GM12874 (cell line): ENCODE data around the gene FOXF2.

Source experiments
- TF ChIP-seq, protein P1 (sequence below): IDR thresholded peaks from 2 replicates; pipeline ENCODE4 v1.5.1; 2011; ENCODE audit warnings: low read depth, mild to moderate bottlenecking, control low read depth, low read length, moderate library complexity; ENCODE audit not compliant: insufficient read depth

Gene FOXF2

DNA sequence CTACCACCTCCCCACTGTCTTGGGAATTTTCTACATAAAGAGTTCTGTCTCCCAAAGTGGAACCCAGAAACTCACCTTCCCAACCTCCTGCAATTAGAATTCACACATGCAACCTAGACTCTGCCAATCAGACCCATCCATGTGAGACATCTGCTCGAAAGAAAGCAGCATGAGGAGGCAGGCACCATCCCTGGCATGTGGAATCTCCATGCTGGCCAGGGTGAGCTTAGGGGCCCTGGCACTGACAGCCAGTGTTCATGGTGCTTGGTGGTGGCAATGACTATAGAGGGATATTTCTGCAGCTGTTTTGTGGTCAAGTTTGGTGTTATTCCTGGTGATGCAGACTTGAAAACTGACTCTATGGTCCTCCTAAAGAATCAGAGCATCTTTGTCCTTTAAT is 17.4 kb upstream of the FOXF2 start:
- TF ChIP-seq, protein P1, sequence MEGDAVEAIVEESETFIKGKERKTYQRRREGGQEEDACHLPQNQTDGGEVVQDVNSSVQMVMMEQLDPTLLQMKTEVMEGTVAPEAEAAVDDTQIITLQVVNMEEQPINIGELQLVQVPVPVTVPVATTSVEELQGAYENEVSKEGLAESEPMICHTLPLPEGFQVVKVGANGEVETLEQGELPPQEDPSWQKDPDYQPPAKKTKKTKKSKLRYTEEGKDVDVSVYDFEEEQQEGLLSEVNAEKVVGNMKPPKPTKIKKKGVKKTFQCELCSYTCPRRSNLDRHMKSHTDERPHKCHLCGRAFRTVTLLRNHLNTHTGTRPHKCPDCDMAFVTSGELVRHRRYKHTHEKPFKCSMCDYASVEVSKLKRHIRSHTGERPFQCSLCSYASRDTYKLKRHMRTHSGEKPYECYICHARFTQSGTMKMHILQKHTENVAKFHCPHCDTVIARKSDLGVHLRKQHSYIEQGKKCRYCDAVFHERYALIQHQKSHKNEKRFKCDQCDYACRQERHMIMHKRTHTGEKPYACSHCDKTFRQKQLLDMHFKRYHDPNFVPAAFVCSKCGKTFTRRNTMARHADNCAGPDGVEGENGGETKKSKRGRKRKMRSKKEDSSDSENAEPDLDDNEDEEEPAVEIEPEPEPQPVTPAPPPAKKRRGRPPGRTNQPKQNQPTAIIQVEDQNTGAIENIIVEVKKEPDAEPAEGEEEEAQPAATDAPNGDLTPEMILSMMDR: no peak

GRCh38 chr6:1372690-1373089 is 16.7 kb upstream of the FOXF2 start:
- TF ChIP-seq, protein P1: no peak

DNA sequence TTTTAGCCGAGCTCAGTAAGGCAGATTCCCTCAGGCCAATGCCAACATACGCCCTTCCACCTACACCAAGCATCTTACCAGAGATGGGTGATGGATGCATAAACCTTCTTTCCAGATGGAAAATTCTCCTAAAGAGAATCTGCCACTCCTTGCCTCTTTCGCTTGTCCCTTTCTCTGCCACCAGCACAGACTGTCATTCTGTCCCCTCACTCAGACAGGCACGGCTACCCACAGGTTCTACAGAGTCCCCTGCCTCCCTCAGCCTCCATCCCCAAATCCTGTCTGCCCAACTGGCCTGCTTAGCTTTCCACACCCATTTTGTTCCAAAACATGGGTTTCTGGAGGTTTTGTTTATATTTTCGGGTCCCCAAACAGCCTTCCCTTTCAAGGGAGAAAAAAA is 12.7 kb upstream of the FOXF2 start:
- TF ChIP-seq, protein P1: no peak

DNA sequence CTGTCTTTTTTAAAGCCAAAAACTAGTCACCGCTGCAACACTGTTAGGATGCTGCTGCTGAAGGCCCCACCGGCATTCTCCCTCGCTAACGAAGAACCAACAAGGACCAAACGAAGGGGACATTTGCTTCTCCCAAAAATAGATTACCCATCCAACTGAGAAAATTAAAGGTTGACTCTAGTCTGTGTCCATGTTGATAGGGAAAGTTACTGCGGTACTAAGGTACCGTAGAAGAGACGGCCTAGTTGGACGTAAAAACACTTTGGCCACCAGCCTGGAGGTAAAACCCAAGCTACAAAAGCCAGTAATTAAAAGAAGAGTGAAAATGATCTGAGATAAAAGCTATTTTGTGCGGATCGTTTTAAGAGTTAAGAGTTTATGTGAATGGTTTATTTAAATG is 11.8 kb upstream of the FOXF2 start:
- TF ChIP-seq, protein P1: no peak

- TF ChIP-seq, protein P1: no peak
Measured at GRCh38 chr6:1378065-1379016, 11.0 kb upstream of the FOXF2 start.

DNA sequence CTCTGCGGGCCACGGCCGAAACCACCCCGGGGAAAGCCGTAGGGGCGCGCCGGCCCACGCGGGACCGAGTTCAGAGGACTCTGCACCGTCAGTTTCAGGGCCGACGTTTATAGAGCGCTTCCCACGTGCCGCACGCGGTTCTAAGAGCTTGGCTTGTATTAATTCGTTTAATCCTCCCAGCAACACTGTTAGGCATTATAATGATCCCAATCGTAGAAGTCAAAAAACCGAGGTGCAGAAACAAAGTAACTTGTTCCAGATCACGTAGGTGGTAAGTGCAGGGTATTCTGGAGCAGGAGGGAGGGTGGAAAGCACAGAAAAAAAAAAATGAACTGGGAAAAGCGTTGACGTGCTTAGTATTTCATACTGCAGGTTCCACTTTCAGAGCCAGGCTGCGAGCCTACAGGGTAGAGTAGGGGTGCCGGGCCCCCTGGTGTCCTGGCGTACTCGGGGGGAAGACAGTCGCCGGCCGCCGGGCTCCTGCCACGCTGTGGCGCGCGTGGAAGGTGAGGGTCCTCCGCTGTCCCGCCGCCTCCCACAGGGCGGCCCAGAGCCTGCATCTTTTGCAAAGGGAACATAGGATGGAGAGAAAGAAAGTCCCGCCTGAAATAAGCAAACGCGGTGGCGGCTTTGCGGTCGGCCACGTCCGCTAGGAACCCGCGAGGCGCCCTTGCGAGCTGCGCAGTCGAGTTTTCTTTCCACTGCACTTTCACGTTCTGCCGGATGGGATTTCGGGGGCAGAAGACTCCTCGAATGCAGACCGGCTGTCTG is 10.2 kb upstream of the FOXF2 start:
- TF ChIP-seq, protein P1: no peak

DNA sequence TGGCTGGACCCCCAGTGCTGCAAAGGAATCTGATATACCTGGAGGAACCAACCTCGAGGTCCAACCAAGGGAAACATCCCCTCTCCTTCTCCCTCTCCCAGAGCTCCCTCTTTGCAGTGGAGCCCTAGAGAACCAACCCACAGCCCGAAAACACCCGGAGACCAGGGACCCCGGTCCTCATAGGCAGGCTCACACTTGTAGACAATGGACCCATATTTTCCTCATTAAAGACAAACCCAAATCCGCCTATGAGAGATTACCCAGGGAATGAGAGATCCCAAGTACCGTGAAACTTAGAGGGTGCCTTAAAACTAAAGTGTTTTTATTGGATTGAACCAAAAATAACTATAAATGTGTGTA is 9.6 kb upstream of the FOXF2 start:
- TF ChIP-seq, protein P1: no peak
